Left ventricle myocardium inferior (tissue), 1 donor: ENCODE results near the gene KIF16B. TPM values are rescaled to one million over a fixed set of nuclear protein-coding genes. Genes with fewer than 3 reads are reported as not detected.

Experiments used
- DNase-seq: peaks from one replicate; pipeline ENCODE4 v3.0.0-alpha.2; 2020
- H3K27ac ChIP-seq: fragments of 200-600 bp; replicated peaks from 2 replicates; pipeline ENCODE4 v1.8.0; 2021
- H3K27me3 ChIP-seq: fragments of 200-600 bp; 2 replicates; pipeline ENCODE4 v1.8.0; 2021; ENCODE audit warnings: low read depth
- H3K36me3 ChIP-seq: fragments of 200-600 bp; 2 replicates; pipeline ENCODE4 v1.8.0; 2021
- H3K4me1 ChIP-seq: fragments of 200-600 bp; 2 replicates; pipeline ENCODE4 v1.8.0; 2021
- H3K4me3 ChIP-seq: fragments of 200-600 bp; 2 replicates; pipeline ENCODE4 v1.8.0; 2021; ENCODE audit warnings: mild to moderate bottlenecking, moderate library complexity
- H3K9me3 ChIP-seq: fragments of 200-600 bp; replicated peaks from 2 replicates; pipeline ENCODE4 v1.8.0; 2021
- intact Hi-C: fragments of 100-400 bp; cut with micrococcal nuclease; formaldehyde crosslinking; loops from one replicate; pipeline ENCODE4 v1.11.0; 2022
- total RNA-seq: library from RNA; stranded (reverse); fragmentation: NEBNext Ultra II Directional; extraction: Animal tissue kit (Norgen Biotek cat#: 25700); gene quantifications from one replicate; pipeline ENCODE4 v1.2.1, GENCODE V29; 2021
- TF ChIP-seq, protein P1 (sequence below): fragments of 200-600 bp; IDR thresholded peaks from 2 replicates; pipeline ENCODE4 v1.8.0; 2021; ENCODE audit warnings: antibody characterized with exemption, mild to moderate bottlenecking, borderline replicate concordance
- donor health status: DM: no; HTN: yes; CAD: no; lungs with severe emphysema.

Gene KIF16B
- total RNA-seq, 1 donor from 2014 or later = 16.4 TPM

DNA sequence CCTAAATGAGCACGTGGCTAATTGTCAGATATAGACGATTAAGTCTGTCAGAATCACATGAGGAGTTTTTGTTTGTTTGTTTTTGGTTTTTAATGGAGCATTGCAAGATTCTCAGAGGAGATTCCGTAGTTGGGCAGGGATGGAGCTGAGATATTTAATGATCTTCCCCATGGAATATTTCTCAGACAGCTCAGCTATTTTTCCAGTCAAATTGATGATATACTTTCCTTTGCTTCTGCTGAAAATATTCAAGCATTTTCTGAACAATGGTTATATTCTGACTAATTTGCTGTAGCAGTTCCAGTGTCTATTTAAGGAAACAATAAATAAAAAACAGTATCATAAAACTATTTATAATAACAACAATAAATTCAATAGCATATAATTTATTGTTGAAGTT lies 348.4 kb downstream of the KIF16B start:
- no peak overlapping the region for H3K4me3 ChIP-seq
- DNase-seq = no peak
- no peak overlapping the region for H3K27ac ChIP-seq
- H3K4me1 ChIP-seq = no peaks in the 10 kb centered on the region
- H3K9me3 ChIP-seq = peaks cover 6% of the 10 kb centered on the region
- TF ChIP-seq, protein P1, sequence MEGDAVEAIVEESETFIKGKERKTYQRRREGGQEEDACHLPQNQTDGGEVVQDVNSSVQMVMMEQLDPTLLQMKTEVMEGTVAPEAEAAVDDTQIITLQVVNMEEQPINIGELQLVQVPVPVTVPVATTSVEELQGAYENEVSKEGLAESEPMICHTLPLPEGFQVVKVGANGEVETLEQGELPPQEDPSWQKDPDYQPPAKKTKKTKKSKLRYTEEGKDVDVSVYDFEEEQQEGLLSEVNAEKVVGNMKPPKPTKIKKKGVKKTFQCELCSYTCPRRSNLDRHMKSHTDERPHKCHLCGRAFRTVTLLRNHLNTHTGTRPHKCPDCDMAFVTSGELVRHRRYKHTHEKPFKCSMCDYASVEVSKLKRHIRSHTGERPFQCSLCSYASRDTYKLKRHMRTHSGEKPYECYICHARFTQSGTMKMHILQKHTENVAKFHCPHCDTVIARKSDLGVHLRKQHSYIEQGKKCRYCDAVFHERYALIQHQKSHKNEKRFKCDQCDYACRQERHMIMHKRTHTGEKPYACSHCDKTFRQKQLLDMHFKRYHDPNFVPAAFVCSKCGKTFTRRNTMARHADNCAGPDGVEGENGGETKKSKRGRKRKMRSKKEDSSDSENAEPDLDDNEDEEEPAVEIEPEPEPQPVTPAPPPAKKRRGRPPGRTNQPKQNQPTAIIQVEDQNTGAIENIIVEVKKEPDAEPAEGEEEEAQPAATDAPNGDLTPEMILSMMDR = no peak
- intact Hi-C loops = no loop called here
- H3K27me3 ChIP-seq = no peaks in the 10 kb centered on the region
- H3K36me3 ChIP-seq = no peaks in the 10 kb centered on the region

DNA sequence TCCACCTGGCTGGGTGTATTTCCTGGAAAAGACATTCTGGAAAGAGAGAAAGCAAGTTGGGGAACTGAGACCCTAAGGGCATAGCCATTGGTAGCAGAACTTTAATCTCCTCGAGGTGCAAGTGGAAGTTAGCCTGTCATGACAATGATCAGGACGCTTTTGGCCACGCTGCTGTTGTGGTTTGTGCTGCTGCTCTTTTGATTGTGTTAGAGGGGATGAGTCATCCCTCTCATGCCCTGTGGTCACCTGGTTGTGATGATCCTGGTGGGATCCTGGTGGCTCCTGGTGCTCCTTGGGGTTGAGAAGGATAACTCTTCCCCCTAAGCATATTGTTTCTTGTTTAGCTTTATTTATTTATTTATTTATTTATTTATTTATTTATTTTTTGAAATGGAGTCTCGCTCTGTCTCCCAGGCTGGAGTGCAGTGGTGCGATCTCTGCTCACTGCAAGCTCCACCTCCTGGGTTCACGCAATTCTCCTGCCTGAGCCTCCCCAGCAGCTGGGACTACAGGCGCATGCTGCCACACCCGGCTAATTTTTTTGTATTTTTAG lies 350.3 kb downstream of the KIF16B start:
- no peaks in the 10 kb centered on the region for H3K27me3 ChIP-seq
- intact Hi-C loops = no loop called here
- DNase-seq = no peak
- peaks cover 6% of the 10 kb centered on the region for H3K9me3 ChIP-seq
- H3K27ac ChIP-seq = no peak overlapping the region
- H3K36me3 ChIP-seq = no peaks in the 10 kb centered on the region
- TF ChIP-seq, protein P1 = no peak
- H3K4me1 ChIP-seq = no peaks in the 10 kb centered on the region
- no peak overlapping the region for H3K4me3 ChIP-seq

Other genes starting within 250 kb of the KIF16B start
- gene SNRPB2, start 156.6 kb upstream of the KIF16B start, total RNA-seq = 35.0 TPM
- not detected for gene OTOR, start 174.9 kb upstream of the KIF16B start, total RNA-seq